T-helper 1 cell (primary cell): Measurements from ENCODE around the gene SLC9C1.

Experiments used
- DNase-seq, 5 donors: peaks; one replicate each; pipeline ENCODE4 v3.0.0-alpha.2; 2012 to 2020

The SLC9C1 gene

GRCh38 chr3:112129925-112130637 is 163.9 kb downstream of the SLC9C1 start:
- no peak for DNase-seq

GRCh38 chr3:112128843-112129727 is 164.9 kb downstream of the SLC9C1 start:
- DNase-seq = peak; percentile 20 to 83 (median 42)

GRCh38 chr3:112127522-112128494 is 166.2 kb downstream of the SLC9C1 start:
- DNase-seq = peak in 1 of 5 donors; percentile 44

- DNase-seq = no peak
These were observed 167.5 kb downstream of the SLC9C1 start for GRCh38 chr3:112126511-112126911.

- DNase-seq = no peak
These were observed 169.0 kb downstream of the SLC9C1 start for GRCh38 chr3:112124907-112125607.

GRCh38 chr3:112123548-112123947 is 170.5 kb downstream of the SLC9C1 start:
- DNase-seq = no peak

GRCh38 chr3:112122870-112123269 is 171.1 kb downstream of the SLC9C1 start:
- DNase-seq = no peak

- DNase-seq = no peak
These were observed 172.2 kb downstream of the SLC9C1 start for GRCh38 chr3:112121577-112122547.

- peak in 1 of 5 donors; percentile 22 for DNase-seq
These were observed 173.8 kb downstream of the SLC9C1 start for GRCh38 chr3:112119962-112120836.

- DNase-seq = no peak
These were observed 176.0 kb downstream of the SLC9C1 start for GRCh38 chr3:112117841-112118571.

GRCh38 chr3:112117415-112117814 is 176.6 kb downstream of the SLC9C1 start:
- DNase-seq = no peak

- DNase-seq = no peak
These were observed 177.2 kb downstream of the SLC9C1 start for GRCh38 chr3:112116748-112117186.

GRCh38 chr3:112115806-112116383 is 178.1 kb downstream of the SLC9C1 start:
- DNase-seq = no peak

- no peak for DNase-seq
These were observed 178.8 kb downstream of the SLC9C1 start for GRCh38 chr3:112115161-112115739.

GRCh38 chr3:112114576-112115160 is 179.3 kb downstream of the SLC9C1 start:
- no peak for DNase-seq

GRCh38 chr3:112111785-112112402 is 182.1 kb downstream of the SLC9C1 start:
- peak; percentile 11 to 77 (median 45) for DNase-seq

- no peak for DNase-seq
These were observed 184.7 kb downstream of the SLC9C1 start for GRCh38 chr3:112109322-112109721.
